OCI-LY7 (cell line): ENCODE results near the gene RPS6KB2.

Experiments
- CTCF ChIP-seq: fragments of 200-600 bp; sonication (generic); conservative IDR thresholded peaks from 2 replicates; pipeline ENCODE4 v1.5.1; 2014; ENCODE audit warnings: mild to moderate bottlenecking, antibody characterized with exemption, low read length, moderate library complexity, mixed read lengths
- EZH2phosphoT487 ChIP-seq: fragments of 200-600 bp; sonication (generic); IDR thresholded peaks from 2 replicates; pipeline ENCODE4 v1.6.1; 2018; ENCODE audit warnings: low read depth, borderline replicate concordance, mild to moderate bottlenecking, mixed run types, antibody characterized with exemption, low read length, moderate library complexity, mixed read lengths

DNA sequence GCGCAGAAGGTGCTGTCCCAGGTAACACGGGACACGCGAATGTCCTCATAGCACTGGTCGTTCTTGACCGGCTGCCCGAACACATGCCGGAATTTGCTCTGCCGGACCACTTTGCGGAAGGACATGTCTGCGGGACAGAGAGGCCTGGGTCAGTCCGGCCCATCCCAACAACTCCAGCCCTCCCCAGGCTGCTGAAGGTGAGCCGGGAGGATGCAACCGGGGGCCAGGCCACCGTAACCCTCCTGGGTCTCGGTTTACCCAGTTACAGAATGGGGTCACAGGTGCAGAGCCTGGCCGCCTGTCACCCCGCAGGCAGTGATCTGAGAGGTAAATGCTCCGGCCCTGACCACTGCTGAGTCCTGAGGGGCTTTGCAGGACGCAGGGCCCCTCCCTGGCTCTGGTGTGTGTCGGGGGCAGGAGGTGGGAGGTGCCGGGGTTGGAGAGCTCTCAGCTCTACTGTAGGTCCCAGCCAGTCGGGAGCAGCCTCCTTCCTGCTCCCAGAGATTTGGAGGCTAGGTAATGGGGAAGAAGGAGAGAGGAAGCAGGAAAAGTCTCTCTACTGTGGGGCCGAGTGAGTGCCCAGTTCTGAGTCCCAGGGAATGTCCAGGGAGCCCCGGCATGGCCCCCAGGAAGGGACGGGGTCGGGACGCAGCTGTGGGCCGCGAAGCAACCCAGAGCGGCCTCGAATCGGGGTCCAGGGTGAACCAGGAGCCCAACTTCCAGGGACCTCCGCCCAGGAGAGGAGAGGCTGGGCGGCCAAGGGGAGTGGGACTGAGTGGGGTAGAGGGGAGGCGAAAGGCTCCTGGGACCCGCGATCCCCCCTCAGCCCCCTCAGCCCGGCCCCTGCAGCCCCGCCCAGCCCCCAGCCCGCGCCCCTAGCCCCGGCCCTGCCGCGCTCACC, 14.5 kb downstream of the RPS6KB2 start:
- TF ChIP-seq CTCF (no peak), EZH2phosphoT487 (no peak)
